Fibroblast of lung (primary cell): ENCODE measurements around the gene MCCC2.
"Not testable (repeated sequence)": the region's sequence is repeated elsewhere in the genome, so short reads cannot be mapped to it uniquely, and the experiment has no call there.

ENCODE experiments used
- CTCF ChIP-seq, 2 donors: IDR thresholded peaks in 1 of 2; conservative IDR thresholded peaks in 1 of 2; 1 replicate in 1 of 2; 2 replicates in 1 of 2; pipeline ENCODE4 v1.5.1; 2011 to 2012; ENCODE audit warnings: low read length in 2 of 2, control low read depth in 1 of 2, inconsistent platforms in 1 of 2, low read depth in 1 of 2, mild to moderate bottlenecking in 1 of 2
- EZH2 ChIP-seq: IDR thresholded peaks from 2 replicates; pipeline ENCODE4 v1.5.1; 2012; ENCODE audit warnings: low read length, control low read depth, mild to moderate bottlenecking; ENCODE audit errors: missing control alignments

- not testable (repeated sequence) for TF ChIP-seq CTCF (conservative IDR thresholded peaks at IDR 0.05 in 1 of 2, IDR thresholded peaks at IDR 0.05 in 1 of 2; ENCODE audit: low read depth in 1 of 2, low read length in 2 of 2); EZH2
Observed at GRCh38 chr5:71609916-71610315, 22.8 kb downstream of the MCCC2 start.
